Measurements from ENCODE around the gene TRIL.

GRCh38 chr7:28921822-28922221 is 36.3 kb downstream of the TRIL start:
- TF ChIP-seq CTCF (conservative IDR thresholded peaks at IDR 0.05) (peak; percentile 97), EZH2 (IDR thresholded peaks at IDR 0.05; ENCODE audit: low read depth) (no peak)
